ENCODE data around the gene PBX1. TPM values are rescaled to one million over a fixed set of nuclear protein-coding genes. Genes with fewer than 3 reads are reported as not detected.

PBX1 gene
- polyA plus RNA-seq, 1 donor (not counting 4 experiments of a cell fraction or from before 2014, with no cell fraction given): 2.2 TPM

GRCh38 chr1:164671966-164672571 is 113.1 kb downstream of the PBX1 start:
- Histone ChIP-seq H3K27ac (ENCODE audit: control insufficient read depth, insufficient read depth, low read length) (no peak overlapping the region), H2AFZ (ENCODE audit: control insufficient read depth, low read length) (no peak overlapping the region), H3K36me3 (ENCODE audit: control insufficient read depth in 2 of 2, extremely low read depth in 1 of 2, insufficient read depth in 2 of 2, low read length in 2 of 2) (no peaks in the 10 kb centered on the region), H3K4me1 (ENCODE audit: control insufficient read depth, extremely low read depth, insufficient read depth, low read length) (peaks cover 15% of the 10 kb centered on the region), H3K79me2 (ENCODE audit: control insufficient read depth, insufficient read depth, low read length) (no peaks in the 10 kb centered on the region), H3K9me1 (ENCODE audit: control insufficient read depth, extremely low read depth, insufficient read depth, low read length) (no peaks in the 10 kb centered on the region), H3K27me3 (ENCODE audit: control insufficient read depth, extremely low read depth, insufficient read depth, low read length) (no peaks in the 10 kb centered on the region), H3K4me2 (ENCODE audit: control insufficient read depth, extremely low read depth, insufficient read depth, low read depth, low read length) (no peak overlapping the region), H3K9me3 (ENCODE audit: control insufficient read depth, low read depth, low read length) (no peaks in the 10 kb centered on the region), H4K20me1 (ENCODE audit: control insufficient read depth, extremely low read depth, insufficient read depth, low read length) (no peaks in the 10 kb centered on the region), H3K4me3 (ENCODE audit: control insufficient read depth in 2 of 3, extremely low read depth in 1 of 3, insufficient read depth in 2 of 3, low read depth in 1 of 3, low read length in 3 of 3) (no peak overlapping the region), H3K9ac (ENCODE audit: control insufficient read depth, extremely low read depth, insufficient read depth, low read length) (no peak overlapping the region)
- TF ChIP-seq EZH2 (IDR thresholded peaks at IDR 0.05; ENCODE audit: low read length): no peak
- no peak for TF ChIP-seq CTCF (optimal IDR thresholded peaks at IDR 0.05 in 1 of 3, IDR thresholded peaks at IDR 0.05 in 1 of 3, conservative IDR thresholded peaks at IDR 0.05 in 1 of 3; ENCODE audit: extremely low read depth in 1 of 3, insufficient read depth in 2 of 3, low read length in 3 of 3)
- DNase-seq (ENCODE audit: low read depth, low spot score): no peak
- dilution Hi-C loops (cut with MboI; ENCODE audit: extremely low pct_ligation_motif_present, low sequenced_read_pairs): no loop called here
- no peak for FAIRE-seq

GRCh38 chr1:164672588-164672987 is 113.6 kb downstream of the PBX1 start:
- Histone ChIP-seq H3K27ac (ENCODE audit: control insufficient read depth, insufficient read depth, low read length) (no peak overlapping the region), H3K79me2 (ENCODE audit: control insufficient read depth, insufficient read depth, low read length) (no peaks in the 10 kb centered on the region), H4K20me1 (ENCODE audit: control insufficient read depth, extremely low read depth, insufficient read depth, low read length) (no peaks in the 10 kb centered on the region), H3K9me1 (ENCODE audit: control insufficient read depth, extremely low read depth, insufficient read depth, low read length) (no peaks in the 10 kb centered on the region), H3K9ac (ENCODE audit: control insufficient read depth, extremely low read depth, insufficient read depth, low read length) (no peak overlapping the region), H3K4me1 (ENCODE audit: control insufficient read depth, extremely low read depth, insufficient read depth, low read length) (peaks cover 15% of the 10 kb centered on the region), H3K9me3 (ENCODE audit: control insufficient read depth, low read depth, low read length) (no peaks in the 10 kb centered on the region), H2AFZ (ENCODE audit: control insufficient read depth, low read length) (no peak overlapping the region), H3K27me3 (ENCODE audit: control insufficient read depth, extremely low read depth, insufficient read depth, low read length) (no peaks in the 10 kb centered on the region), H3K36me3 (ENCODE audit: control insufficient read depth in 2 of 2, extremely low read depth in 1 of 2, insufficient read depth in 2 of 2, low read length in 2 of 2) (no peaks in the 10 kb centered on the region), H3K4me3 (ENCODE audit: control insufficient read depth in 2 of 3, extremely low read depth in 1 of 3, insufficient read depth in 2 of 3, low read depth in 1 of 3, low read length in 3 of 3) (no peak overlapping the region), H3K4me2 (ENCODE audit: control insufficient read depth, extremely low read depth, insufficient read depth, low read depth, low read length) (no peak overlapping the region)
- DNase-seq (ENCODE audit: low read depth, low spot score): no peak
- dilution Hi-C loops (cut with MboI; ENCODE audit: extremely low pct_ligation_motif_present, low sequenced_read_pairs): no loop called here
- peak; percentile 9 for FAIRE-seq
- TF ChIP-seq EZH2 (IDR thresholded peaks at IDR 0.05; ENCODE audit: low read length): no peak
- no peak for TF ChIP-seq CTCF (optimal IDR thresholded peaks at IDR 0.05 in 1 of 3, IDR thresholded peaks at IDR 0.05 in 1 of 3, conservative IDR thresholded peaks at IDR 0.05 in 1 of 3; ENCODE audit: extremely low read depth in 1 of 3, insufficient read depth in 2 of 3, low read length in 3 of 3)
